Karpas-422 (cell line): Measurements from ENCODE around the gene PRSS37. TPM values are rescaled to one million over a fixed set of nuclear protein-coding genes. Genes with fewer than 3 reads are reported as not detected.

Experiments used
- DNase-seq: peaks from one replicate; pipeline ENCODE4 v3.0.0-alpha.2; 2015
- H2AFZ ChIP-seq: fragments of 200-600 bp; sonication (generic); 2 replicates; pipeline ENCODE4 v1.6.1; 2014; ENCODE audit warnings: antibody characterized with exemption, low read length, mixed read lengths
- H3K27ac ChIP-seq: fragments of 200-600 bp; sonication (generic); 2 replicates; pipeline ENCODE4 v1.5.1; 2014; ENCODE audit warnings: mild to moderate bottlenecking, low read length, moderate library complexity
- H3K27me3 ChIP-seq: fragments of 200-600 bp; sonication (generic); 2 replicates; pipeline ENCODE4 v1.6.1; 2014; ENCODE audit warnings: low read length, mixed read lengths
- H3K36me3 ChIP-seq: fragments of 200-600 bp; sonication (generic); 2 replicates; pipeline ENCODE4 v1.6.1; 2014; ENCODE audit warnings: low read length, mixed read lengths; ENCODE audit not compliant: insufficient read depth
- H3K4me1 ChIP-seq: fragments of 200-600 bp; sonication (generic); 2 replicates; pipeline ENCODE4 v1.6.1; 2014; ENCODE audit warnings: mild to moderate bottlenecking, low read length, mixed read lengths
- H3K4me2 ChIP-seq: fragments of 200-600 bp; sonication (generic); 2 replicates; pipeline ENCODE4 v1.6.1; 2014; ENCODE audit warnings: low read length, low read depth, mild to moderate bottlenecking; ENCODE audit not compliant: poor library complexity, severe bottlenecking
- H3K4me3 ChIP-seq: fragments of 200-600 bp; sonication (generic); 2 replicates; pipeline ENCODE4 v1.5.1; 2014; ENCODE audit warnings: mild to moderate bottlenecking, antibody characterized with exemption, low read length, mixed read lengths
- H3K79me2 ChIP-seq: fragments of 200-600 bp; sonication (generic); 2 replicates; pipeline ENCODE4 v1.6.1; 2014; ENCODE audit warnings: mild to moderate bottlenecking, low read length, mixed read lengths
- H3K9ac ChIP-seq: fragments of 200-600 bp; sonication (generic); 2 replicates; pipeline ENCODE4 v1.6.0; 2014; ENCODE audit warnings: low read length
- H3K9me2 ChIP-seq: fragments of 200-600 bp; sonication (generic), shearing (Covaris generic); replicated peaks from 2 replicates; pipeline ENCODE4 v1.6.0; 2014; ENCODE audit warnings: mild to moderate bottlenecking, low read length, moderate library complexity; ENCODE audit not compliant: insufficient read depth
- H3K9me3 ChIP-seq: fragments of 300-700, 200-600 bp; sonication (generic); 2 replicates; pipeline ENCODE4 v1.6.1; 2014; ENCODE audit warnings: low read length, mixed read lengths
- H4K20me1 ChIP-seq: fragments of 200-600 bp; sonication (generic); 2 replicates; pipeline ENCODE4 v1.6.1; 2014; ENCODE audit warnings: mild to moderate bottlenecking, antibody characterized with exemption, low read length, low read depth; ENCODE audit not compliant: insufficient read depth
- total RNA-seq: library from RNA; depleted of rRNA; stranded (reverse); fragments of >200 nt; shearing (Covaris generic); gene quantifications from 2 replicates; pipeline ENCODE4 v1.2.3, GENCODE V29; 2014; ENCODE audit warnings: low replicate concordance

The PRSS37 gene
- total RNA-seq, 1 experiment from 2014 or later, result not detected

- Histone ChIP-seq H3K27ac (no peak overlapping the region), H3K9me3 (no peaks in the 10 kb centered on the region), H3K36me3 (no peaks in the 10 kb centered on the region), H2AFZ (no peak overlapping the region), H3K9ac (no peak overlapping the region), H4K20me1 (no peaks in the 10 kb centered on the region), H3K4me3 (no peak overlapping the region), H3K27me3 (no peaks in the 10 kb centered on the region), H3K4me1 (no peaks in the 10 kb centered on the region), H3K4me2 (no peak overlapping the region), H3K79me2 (no peaks in the 10 kb centered on the region), H3K9me2 (no peaks in the 10 kb centered on the region)
- no peak for DNase-seq
Observed at GRCh38 chr7:141872931-141873330, 31.6 kb upstream of the PRSS37 start.

GRCh38 chr7:141866974-141867373 is 25.7 kb upstream of the PRSS37 start:
- Histone ChIP-seq H2AFZ (no peak overlapping the region), H3K9ac (no peak overlapping the region), H4K20me1 (no peaks in the 10 kb centered on the region), H3K9me2 (no peaks in the 10 kb centered on the region), H3K4me3 (no peak overlapping the region), H3K27ac (no peak overlapping the region), H3K36me3 (no peaks in the 10 kb centered on the region), H3K9me3 (no peaks in the 10 kb centered on the region), H3K27me3 (no peaks in the 10 kb centered on the region), H3K4me2 (no peak overlapping the region), H3K4me1 (no peaks in the 10 kb centered on the region), H3K79me2 (no peaks in the 10 kb centered on the region)
- no peak for DNase-seq

GRCh38 chr7:141864765-141865447 is 23.6 kb upstream of the PRSS37 start:
- Histone ChIP-seq H3K9ac (no peak overlapping the region), H3K36me3 (no peaks in the 10 kb centered on the region), H4K20me1 (no peaks in the 10 kb centered on the region), H3K4me3 (no peak overlapping the region), H3K4me2 (no peak overlapping the region), H3K4me1 (no peaks in the 10 kb centered on the region), H3K27ac (no peak overlapping the region), H3K27me3 (no peaks in the 10 kb centered on the region), H3K9me2 (no peaks in the 10 kb centered on the region), H3K9me3 (no peaks in the 10 kb centered on the region), H3K79me2 (no peaks in the 10 kb centered on the region), H2AFZ (no peak overlapping the region)
- no peak for DNase-seq

DNA sequence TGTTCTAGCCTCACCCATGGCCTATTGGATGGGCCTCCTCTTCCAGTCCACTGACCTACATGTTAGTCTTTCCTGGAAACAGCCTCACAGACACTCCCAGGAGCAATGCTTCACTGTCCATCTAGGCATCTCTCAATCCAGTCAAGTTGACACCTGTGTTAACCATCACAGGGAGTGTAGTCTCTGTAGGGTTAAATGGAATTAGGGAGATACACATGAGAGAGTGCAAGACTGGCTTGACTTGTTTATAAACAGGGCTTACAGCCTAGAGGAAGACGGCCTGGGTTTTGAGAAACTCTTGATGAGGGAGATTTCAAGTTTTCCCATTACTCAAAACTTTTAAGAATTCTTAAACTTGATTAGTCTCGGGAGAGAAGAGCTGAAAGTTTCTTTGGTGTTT is 18.9 kb upstream of the PRSS37 start:
- no peaks in the 10 kb centered on the region for H3K9me3 ChIP-seq
- H4K20me1 ChIP-seq, result no peaks in the 10 kb centered on the region
- H3K27ac ChIP-seq, result no peak overlapping the region
- H2AFZ ChIP-seq, result no peak overlapping the region
- no peaks in the 10 kb centered on the region for H3K9me2 ChIP-seq
- H3K36me3 ChIP-seq, result no peaks in the 10 kb centered on the region
- no peak overlapping the region for H3K9ac ChIP-seq
- no peak overlapping the region for H3K4me2 ChIP-seq
- no peaks in the 10 kb centered on the region for H3K79me2 ChIP-seq
- H3K4me1 ChIP-seq, result no peaks in the 10 kb centered on the region
- DNase-seq, result no peak
- no peaks in the 10 kb centered on the region for H3K27me3 ChIP-seq
- no peak overlapping the region for H3K4me3 ChIP-seq

GRCh38 chr7:141847996-141848395 is 6.7 kb upstream of the PRSS37 start:
- H3K27me3 ChIP-seq, result no peaks in the 10 kb centered on the region
- H2AFZ ChIP-seq, result no peak overlapping the region
- no peak overlapping the region for H3K27ac ChIP-seq

GRCh38 chr7:141844256-141844655 is 3.0 kb upstream of the PRSS37 start:
- no peak for DNase-seq
- Histone ChIP-seq H3K27ac (no peak overlapping the region), H3K36me3 (no peaks in the 10 kb centered on the region), H3K9ac (no peak overlapping the region), H3K4me2 (no peak overlapping the region), H3K4me1 (no peaks in the 10 kb centered on the region), H3K27me3 (no peaks in the 10 kb centered on the region), H4K20me1 (no peaks in the 10 kb centered on the region), H2AFZ (no peak overlapping the region), H3K9me3 (no peaks in the 10 kb centered on the region), H3K79me2 (no peaks in the 10 kb centered on the region), H3K9me2 (no peaks in the 10 kb centered on the region), H3K4me3 (no peak overlapping the region)

More at GRCh38 chr7:141847996-141848395, 6.7 kb upstream of the PRSS37 start:
- no peak overlapping the region for H3K4me2 ChIP-seq
- H3K9ac ChIP-seq, result no peak overlapping the region
- no peaks in the 10 kb centered on the region for H3K79me2 ChIP-seq
- H3K9me3 ChIP-seq, result no peaks in the 10 kb centered on the region
- no peak overlapping the region for H3K4me3 ChIP-seq
- H3K36me3 ChIP-seq, result no peaks in the 10 kb centered on the region
- DNase-seq, result no peak
- no peaks in the 10 kb centered on the region for H3K4me1 ChIP-seq
- no peaks in the 10 kb centered on the region for H4K20me1 ChIP-seq
- no peaks in the 10 kb centered on the region for H3K9me2 ChIP-seq

GRCh38 chr7:141842904-141843303 is 1.6 kb upstream of the PRSS37 start:
- no peak overlapping the region for H3K9ac ChIP-seq
- H3K27ac ChIP-seq, result no peak overlapping the region
- H2AFZ ChIP-seq, result no peak overlapping the region
- H3K4me1 ChIP-seq, result no peaks in the 10 kb centered on the region
- H4K20me1 ChIP-seq, result no peaks in the 10 kb centered on the region
- no peaks in the 10 kb centered on the region for H3K79me2 ChIP-seq
- H3K4me3 ChIP-seq, result no peak overlapping the region
- no peak for DNase-seq
- H3K27me3 ChIP-seq, result no peaks in the 10 kb centered on the region
- H3K9me3 ChIP-seq, result no peaks in the 10 kb centered on the region
- no peaks in the 10 kb centered on the region for H3K36me3 ChIP-seq
- no peak overlapping the region for H3K4me2 ChIP-seq
- H3K9me2 ChIP-seq, result no peaks in the 10 kb centered on the region

GRCh38 chr7:141840708-141841107 is 577 bp downstream of the PRSS37 start:
- no peak overlapping the region for H2AFZ ChIP-seq
- no peaks in the 10 kb centered on the region for H3K36me3 ChIP-seq
- H3K27me3 ChIP-seq, result no peaks in the 10 kb centered on the region
- H4K20me1 ChIP-seq, result no peaks in the 10 kb centered on the region
- H3K4me3 ChIP-seq, result no peak overlapping the region
- no peak overlapping the region for H3K4me2 ChIP-seq
- no peaks in the 10 kb centered on the region for H3K9me3 ChIP-seq
- no peaks in the 10 kb centered on the region for H3K4me1 ChIP-seq
- no peak overlapping the region for H3K9ac ChIP-seq
- H3K27ac ChIP-seq, result no peak overlapping the region
- H3K9me2 ChIP-seq, result no peaks in the 10 kb centered on the region
- H3K79me2 ChIP-seq, result no peaks in the 10 kb centered on the region
- no peak for DNase-seq
